HEK293T (cell line): ENCODE data around the gene ZNF684.

Experiments
- ARNT ChIP-seq: fragments of 450-650 bp; IDR thresholded peaks from 2 replicates; pipeline ENCODE4 v1.6.1; 2017; ENCODE audit warnings: mild to moderate bottlenecking
- BHLHE40 ChIP-seq: fragments of 450-650 bp; IDR thresholded peaks from 2 replicates; pipeline ENCODE4 v1.6.1; 2016; ENCODE audit warnings: mild to moderate bottlenecking, moderate library complexity, borderline replicate concordance
- ELF4 ChIP-seq: fragments of 450-650 bp; IDR thresholded peaks from 2 replicates; pipeline ENCODE4 v1.6.1; 2017; ENCODE audit warnings: antibody characterized with exemption
- SP1 ChIP-seq: fragments of 450-650 bp; IDR thresholded peaks from 2 replicates; pipeline ENCODE4 v1.6.1; 2017

GRCh38 chr1:40531381-40532061 is at the start of gene ZNF684:
- peak; percentile 78 for TF ChIP-seq ELF4
- no peak for TF ChIP-seq BHLHE40
- no peak for TF ChIP-seq ARNT
- no peak for TF ChIP-seq SP1
